Measurements from ENCODE around the gene ARMC9. TPM values are rescaled to one million over a fixed set of nuclear protein-coding genes. Genes with fewer than 3 reads are reported as not detected.
A peak's percentile ranks its signal among the peaks of the same experiment; 100 is the strongest.

The ARMC9 gene
- total RNA-seq, 1 donor from 2014 or later = 3.9 TPM

DNA sequence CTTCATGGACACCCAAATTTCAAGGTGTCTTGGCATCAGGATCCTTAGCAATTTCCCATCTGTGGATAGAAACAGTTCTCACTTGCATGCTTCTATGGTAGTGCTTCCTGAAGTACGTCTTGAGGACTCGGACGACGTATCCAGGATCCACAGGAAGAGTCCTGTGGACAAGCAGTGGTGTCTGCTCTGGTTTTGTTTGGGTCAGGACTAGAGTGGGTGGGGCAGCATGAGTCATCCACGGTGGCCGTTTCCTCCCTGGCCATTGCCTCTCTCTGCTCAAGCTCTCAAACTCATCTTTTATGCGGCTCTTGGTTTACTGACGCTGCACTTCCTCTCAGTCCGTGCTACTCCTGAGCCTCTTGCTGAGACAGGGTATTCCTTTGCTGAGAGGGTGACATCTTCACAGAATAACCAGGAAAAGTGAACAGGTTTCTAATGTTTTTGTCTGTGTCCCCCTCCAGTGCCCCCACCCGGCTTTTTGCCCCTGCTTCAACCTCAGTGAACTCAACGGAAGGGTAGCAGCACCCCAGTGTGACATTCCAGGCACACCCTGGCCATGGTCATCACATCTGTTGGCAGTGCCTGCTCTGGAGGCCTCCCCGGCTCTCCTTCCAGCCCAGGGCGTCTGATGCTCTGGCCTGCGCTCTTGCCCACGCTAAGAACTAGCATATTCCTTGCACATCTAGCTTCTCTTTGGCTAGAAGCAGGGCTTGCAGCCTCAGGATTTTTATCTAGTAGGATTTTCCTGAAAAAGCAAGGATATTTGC lies 62.2 kb downstream of the ARMC9 start:
- intact Hi-C loops (cut with DNase I) = no loop called here
- peak; percentile 47 for DNase-seq (ENCODE audit: low spot score)

DNA sequence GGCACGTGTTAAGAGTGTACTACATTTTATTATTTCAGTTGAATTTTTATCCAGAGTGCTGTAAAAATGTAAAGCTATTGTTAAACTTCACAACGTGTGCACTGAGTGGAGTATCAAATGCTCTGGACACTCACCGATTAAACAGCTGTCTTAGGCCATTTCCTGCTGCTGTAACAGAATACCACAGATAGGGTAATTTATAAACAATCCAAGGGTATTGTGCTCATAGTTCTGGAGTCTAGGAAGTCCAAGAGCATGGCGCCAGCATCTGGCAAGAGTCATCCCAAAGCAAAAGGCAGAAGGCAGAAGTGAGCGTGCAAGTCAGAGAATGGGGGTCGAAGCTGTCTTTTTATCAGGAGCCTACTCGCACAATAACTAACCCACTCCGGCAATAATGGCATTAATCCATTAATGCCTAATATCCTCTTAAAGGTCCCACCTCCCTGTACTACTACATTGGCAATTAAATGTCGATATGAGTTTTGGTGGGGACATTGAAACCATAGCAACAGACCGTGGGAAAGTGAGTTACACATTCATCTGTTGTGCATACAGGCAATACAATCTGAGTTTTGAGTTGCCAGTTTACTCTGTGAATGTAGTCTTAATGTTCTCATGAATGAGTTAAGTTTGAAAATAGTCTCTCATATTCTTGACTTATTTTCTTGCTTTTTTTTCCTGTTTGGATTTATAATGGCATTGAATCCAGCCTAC lies 64.8 kb downstream of the ARMC9 start:
- DNase-seq (ENCODE audit: low spot score) = no peak
- intact Hi-C loops (cut with DNase I) = no loop called here

DNA sequence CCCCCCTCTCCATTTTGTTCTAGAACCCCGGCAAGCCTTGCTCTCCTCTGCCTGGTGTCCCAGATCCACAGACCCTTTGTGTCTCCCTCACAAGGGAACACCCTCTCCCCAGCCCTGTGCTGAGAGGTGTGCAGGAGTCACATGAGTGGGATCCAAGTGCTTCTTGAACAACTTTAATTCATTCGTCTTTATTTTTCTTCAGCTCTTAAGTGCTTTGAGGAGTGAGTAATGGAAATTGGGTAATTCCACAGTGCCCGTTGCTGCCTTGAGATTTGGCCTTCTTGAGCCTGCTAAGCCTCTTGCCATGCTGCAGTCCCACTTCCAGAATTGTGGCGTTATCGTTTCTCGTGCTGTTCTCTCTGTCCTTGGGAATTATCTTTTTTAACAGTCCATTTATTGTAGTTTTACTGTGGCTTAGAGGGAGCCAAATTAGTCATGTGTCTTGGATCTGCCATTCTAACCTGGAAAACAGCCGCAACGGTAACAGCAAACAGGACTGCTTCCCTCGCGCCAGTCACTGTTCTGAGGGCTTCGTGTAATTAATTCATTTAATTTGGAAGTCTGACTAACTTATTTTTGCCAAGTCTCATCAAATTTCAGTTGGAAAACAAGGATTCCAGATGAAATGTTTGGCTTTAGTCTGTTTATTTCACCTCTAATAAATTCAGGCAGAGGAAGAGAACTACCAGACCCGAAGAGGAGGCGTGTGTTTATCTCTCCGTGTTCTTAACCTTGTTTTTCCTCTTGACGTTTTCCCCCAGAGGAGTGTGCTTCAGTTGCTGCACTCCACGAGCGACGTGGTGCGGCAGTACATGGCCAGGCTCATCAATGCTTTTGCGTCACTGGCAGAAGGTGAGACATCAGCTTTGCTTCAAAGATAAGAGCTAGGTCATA lies 72.0 kb downstream of the ARMC9 start:
- DNase-seq (ENCODE audit: low spot score) = peak; percentile 20
- intact Hi-C loops (cut with DNase I) = no loop called here

DNA sequence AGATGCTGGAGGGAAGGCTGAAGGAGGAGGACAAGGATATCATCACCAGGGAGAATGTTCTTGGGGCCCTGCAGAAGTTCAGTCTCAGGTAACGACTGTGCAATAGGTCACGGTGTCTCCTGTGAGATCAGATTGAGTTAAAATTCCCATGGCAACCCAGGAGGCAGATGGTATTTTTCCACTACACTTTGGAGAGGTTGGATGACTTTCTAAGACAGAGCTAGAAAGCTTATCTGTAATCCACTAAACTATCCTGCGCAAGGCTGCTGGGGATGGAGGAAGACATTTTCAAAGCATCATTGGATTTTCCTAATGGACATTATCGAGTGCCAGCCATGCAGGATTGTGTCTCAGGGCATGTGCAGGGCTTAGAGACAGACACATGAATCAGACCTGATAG lies 74.6 kb downstream of the ARMC9 start:
- intact Hi-C loops (cut with DNase I) = no loop called here
- DNase-seq (ENCODE audit: low spot score) = no peak

DNA sequence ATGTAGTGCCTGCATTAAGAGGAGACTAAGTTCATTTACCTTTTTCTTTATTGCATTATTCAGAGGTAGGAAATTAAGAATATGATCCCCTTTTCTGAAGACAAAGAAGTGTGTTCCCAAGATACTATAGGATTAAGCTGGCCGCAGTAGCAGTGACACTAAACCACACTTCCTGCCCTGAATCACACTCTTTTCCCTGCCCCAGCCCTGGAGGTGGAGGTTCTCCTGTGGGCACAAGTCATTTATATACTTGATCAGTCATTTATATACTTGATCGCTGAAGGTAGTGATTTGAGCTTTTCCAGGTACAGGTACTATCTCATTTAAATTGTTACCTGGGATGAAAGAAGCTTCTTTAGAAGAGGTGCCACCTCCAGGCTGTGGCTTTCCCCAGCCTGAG lies 78.6 kb downstream of the ARMC9 start:
- no peak for DNase-seq (ENCODE audit: low spot score)
- intact Hi-C loops (cut with DNase I) = no loop called here

DNA sequence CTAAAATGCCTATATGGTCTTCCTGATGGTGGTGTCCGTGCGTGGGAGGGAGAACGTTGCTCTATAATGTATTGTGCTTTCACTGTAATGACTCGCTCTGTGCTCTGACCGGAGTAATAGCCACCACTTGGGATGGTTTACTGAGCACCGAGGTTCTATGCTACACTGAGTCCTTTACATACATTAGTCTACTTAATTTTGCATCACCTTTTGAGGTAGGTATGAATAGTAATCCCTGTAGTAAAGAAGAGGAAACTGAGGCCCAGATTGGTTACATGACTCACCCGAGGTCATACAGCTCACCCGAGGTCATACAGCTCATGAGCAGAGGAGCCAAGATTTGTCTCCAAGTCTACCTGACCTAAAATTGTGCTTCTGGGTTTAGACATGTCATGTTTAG lies 79.5 kb downstream of the ARMC9 start:
- no peak for DNase-seq (ENCODE audit: low spot score)
- intact Hi-C loops (cut with DNase I) = no loop called here

DNA sequence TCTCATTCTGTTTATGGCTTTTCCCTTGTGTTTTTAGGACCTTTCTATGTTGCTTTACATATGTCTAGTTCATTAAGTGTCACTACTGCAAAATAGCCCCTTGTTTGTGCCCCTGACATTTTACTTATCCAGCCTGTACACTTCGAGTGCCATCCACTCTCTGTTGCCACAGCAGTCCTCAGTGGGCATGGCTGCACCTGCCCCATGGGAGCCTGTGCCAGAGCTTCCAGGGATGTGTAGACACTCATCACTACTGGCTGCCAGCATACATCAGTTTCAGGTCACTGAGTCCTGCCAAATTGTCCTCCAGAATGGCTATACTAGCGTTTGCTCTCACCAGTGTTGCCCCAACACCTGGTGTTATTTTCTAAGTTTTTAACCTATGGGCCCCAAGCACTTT lies 80.4 kb downstream of the ARMC9 start:
- no peak for DNase-seq (ENCODE audit: low spot score)
- intact Hi-C loops (cut with DNase I) = no loop called here

DNA sequence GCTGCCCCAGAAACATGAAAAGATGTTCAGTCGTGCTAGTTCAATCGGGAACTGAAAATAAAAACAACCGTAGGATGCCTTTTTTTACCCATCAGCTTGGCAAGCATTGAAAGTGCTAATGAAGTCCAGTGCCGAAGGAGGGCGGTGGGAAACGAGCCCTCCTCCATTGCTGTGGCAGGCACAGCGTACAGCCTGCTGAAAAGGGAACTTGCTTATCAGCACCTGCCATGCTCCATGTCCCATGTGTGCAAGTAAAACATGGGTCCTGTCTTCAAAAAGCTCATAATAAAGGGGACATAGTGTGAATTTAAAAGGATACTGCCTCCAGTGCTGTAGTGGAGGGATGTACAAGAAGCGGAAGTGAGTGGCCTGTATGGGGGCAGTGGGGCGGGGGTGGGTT lies 82.4 kb downstream of the ARMC9 start:
- no peak for DNase-seq (ENCODE audit: low spot score)
- intact Hi-C loops (cut with DNase I) = no loop called here

DNA sequence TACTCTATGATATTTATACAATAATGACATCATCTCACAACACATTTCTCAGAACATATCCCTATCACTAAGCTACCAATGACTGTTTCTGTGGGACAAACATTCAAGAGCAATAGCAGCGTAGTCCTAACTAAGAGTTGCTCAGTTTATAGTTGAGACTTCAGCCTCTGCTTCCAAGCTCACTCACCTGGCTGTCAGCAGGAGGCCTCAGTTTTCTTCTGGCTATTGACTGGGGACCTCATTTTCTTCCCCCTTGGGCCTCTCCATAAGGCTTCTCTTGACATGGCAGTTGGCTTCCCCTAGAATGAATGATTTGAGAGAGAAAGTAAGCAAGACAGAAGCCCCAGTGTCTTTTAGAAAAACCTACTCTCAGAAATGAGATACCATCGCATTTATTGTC lies 85.9 kb downstream of the ARMC9 start:
- intact Hi-C loops (cut with DNase I) = no loop called here

DNA sequence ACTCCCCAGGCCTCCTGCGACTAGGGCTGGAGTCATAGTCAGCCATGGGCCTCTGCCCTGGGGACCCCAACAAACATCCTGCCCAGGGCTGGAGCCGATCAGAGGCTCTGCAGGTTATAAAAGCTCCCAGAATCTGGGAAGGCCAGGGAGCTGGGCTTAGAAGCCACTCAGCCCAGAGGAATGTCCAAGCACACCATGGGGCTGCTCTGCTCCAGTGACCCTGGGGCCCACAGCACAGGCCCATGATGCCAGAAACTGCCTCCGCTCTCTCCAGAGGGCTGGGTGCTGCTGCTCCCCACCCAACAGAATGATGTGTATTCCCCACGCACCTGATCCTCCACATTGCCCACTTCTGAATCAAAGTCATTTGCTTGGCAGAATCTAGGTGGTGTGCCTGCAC lies 88.5 kb downstream of the ARMC9 start:
- no peak for DNase-seq (ENCODE audit: low spot score)
- intact Hi-C loops (cut with DNase I) = no loop called here

More for the DNA sequence above, 85.9 kb downstream of the ARMC9 start:
- DNase-seq (ENCODE audit: low spot score) = no peak

DNA sequence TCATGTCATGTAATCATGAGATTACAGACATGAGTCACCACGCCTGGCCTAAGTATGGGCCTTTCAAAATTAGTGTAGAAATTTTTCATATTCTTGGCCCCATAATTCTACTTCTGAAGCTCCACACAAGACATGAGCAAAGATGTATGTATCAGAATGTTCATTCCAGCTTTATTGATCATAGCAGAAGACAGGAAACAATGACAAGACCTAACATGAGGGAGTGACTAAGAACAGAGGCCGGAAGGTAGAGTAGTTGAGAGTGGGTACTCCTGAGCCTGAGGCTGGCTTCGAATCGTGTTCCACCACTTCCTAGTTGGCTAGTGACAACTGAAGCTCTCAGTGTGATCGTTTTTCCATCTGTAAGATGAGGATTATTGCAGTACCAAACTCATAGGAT lies 89.3 kb downstream of the ARMC9 start:
- DNase-seq (ENCODE audit: low spot score) = no peak
- intact Hi-C loops (cut with DNase I) = no loop called here

DNA sequence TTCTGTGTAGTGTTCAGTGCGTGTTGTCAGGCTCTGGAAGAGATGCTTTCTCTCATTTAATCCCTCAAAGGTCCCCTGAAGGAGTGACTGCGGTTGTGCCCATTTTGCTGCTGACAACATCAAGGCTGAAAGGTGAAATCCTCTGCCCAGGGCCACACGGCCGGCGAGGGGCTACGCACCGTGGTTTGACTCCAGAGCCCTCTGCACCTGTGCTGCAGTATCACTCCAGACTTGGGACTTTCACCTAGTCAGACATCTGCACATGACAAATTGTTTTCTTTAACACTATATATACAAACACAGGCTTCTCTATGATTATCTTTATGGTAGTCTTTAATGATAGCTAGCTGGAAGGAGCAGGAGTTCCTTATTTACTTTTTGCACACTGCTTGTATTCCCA lies 90.2 kb downstream of the ARMC9 start:
- intact Hi-C loops (cut with DNase I) = no loop called here
- no peak for DNase-seq (ENCODE audit: low spot score)

DNA sequence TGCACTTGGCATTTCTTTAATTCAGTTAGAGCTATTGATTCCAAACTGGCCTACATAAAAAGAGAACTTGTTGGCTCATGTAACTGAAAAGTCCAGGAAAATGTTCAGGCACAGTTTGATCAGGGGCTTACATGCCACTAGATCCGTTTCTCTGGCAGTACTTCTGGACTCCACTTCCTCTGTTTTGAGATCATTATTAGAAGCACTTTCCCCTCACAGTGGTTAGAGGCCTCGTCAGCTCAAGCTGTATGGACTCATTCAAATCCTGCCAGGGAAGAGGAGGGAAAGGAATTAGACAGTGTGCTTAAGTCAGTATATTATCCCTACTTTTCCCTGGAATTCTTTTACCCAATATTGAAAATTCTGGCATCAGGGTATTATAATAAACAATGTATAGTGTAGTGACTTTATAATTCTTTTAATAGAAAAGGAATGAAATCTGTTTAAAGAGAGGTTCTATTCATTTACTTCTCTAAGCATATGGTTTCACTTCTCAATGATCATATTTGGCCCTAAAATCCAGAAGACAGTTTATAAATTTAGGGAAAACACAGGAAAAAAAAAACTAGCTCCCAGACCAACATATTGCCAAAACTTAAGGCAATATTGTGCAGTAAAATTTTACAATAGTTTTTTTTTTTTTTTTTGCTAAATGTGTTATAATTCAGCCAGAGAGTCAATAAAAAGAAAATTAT lies 92.0 kb downstream of the ARMC9 start:
- DNase-seq (ENCODE audit: low spot score) = no peak
- intact Hi-C loops (cut with DNase I) = loop anchor here (5.0 kb wide), 1 partner anchor 58 kb away; no protein-coding TSS in a partner anchor

DNA sequence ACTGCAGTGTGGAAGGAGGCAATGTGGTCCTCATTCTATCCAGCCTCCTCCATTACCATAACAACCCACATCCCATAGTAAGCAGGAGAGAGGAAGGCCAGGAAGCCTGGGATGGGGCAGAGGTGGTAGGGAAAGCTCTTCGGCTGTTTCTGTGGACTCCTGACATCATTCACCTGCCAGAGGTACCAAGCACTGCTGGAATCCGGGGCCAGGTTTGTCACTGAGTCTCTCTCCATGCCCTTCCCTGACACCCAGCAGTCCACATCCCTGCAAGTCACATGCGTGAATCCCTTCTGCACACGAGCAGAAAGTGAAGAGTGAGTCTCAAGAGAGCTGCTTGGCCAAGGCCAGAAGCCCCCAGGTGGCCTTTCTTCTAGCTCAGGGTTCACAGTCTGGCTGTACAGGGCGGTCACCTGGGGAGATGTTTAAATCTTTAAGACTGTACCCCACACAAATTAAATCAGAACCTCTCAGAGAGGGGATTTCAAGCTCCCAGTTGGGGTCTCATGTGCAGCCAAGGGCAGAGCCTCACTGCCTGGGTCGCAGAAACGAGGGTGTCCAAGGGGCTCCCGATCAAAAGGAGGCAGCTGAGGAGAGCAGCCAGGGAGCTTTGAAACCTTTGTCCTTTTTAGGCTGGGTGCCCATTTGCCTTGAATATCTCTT lies 94.2 kb downstream of the ARMC9 start:
- DNase-seq (ENCODE audit: low spot score) = no peak
- intact Hi-C loops (cut with DNase I) = loop anchor here (5.0 kb wide), 1 partner anchor 60 kb away; no protein-coding TSS in a partner anchor

DNA sequence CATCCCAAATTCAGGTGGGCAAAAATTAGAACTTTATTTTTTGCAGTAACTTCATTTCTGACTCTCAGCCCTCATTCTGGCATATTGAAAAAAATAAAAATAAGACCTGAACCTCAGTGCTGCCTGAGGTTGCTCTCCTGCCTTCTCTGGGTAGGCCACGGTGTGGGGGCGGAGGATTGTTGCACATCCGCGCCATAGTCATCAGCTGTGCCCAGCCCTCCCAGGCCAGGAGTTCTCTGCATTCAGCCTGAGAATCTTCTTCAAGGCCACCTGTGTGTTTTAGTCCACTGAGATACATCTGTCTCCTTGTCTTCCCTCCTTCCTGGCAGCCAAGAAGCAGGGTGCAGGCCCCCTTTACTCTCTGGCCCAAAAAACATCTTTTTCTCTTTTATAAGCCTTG lies 94.7 kb downstream of the ARMC9 start:
- intact Hi-C loops (cut with DNase I) = loop anchor here (5.0 kb wide), 1 partner anchor 61 kb away; no protein-coding TSS in a partner anchor
- DNase-seq (ENCODE audit: low spot score) = no peak

DNA sequence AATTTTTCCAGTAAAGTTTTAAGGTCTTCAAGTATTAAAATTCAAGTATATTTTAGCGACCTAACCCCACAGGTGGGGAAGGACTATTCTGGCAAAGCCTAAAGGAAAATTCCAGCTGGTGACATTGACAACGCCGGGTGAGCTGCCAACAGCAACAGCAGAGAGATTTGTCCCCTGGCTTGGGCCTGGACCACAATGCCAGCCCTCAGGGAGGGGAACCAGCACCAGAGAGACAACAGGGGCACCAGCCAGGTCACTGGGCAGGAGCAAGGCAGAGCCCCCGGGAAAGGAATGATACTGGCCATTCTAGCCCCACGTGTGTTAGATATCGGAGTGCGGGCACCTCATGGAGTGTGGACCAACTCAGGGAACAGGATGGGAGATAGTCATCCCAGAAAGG lies 95.7 kb downstream of the ARMC9 start:
- no peak for DNase-seq (ENCODE audit: low spot score)
- intact Hi-C loops (cut with DNase I) = loop anchor here (2.0 to 5.0 kb wide), 2 partner anchors 62 to 109 kb away; no protein-coding TSS in a partner anchor

DNA sequence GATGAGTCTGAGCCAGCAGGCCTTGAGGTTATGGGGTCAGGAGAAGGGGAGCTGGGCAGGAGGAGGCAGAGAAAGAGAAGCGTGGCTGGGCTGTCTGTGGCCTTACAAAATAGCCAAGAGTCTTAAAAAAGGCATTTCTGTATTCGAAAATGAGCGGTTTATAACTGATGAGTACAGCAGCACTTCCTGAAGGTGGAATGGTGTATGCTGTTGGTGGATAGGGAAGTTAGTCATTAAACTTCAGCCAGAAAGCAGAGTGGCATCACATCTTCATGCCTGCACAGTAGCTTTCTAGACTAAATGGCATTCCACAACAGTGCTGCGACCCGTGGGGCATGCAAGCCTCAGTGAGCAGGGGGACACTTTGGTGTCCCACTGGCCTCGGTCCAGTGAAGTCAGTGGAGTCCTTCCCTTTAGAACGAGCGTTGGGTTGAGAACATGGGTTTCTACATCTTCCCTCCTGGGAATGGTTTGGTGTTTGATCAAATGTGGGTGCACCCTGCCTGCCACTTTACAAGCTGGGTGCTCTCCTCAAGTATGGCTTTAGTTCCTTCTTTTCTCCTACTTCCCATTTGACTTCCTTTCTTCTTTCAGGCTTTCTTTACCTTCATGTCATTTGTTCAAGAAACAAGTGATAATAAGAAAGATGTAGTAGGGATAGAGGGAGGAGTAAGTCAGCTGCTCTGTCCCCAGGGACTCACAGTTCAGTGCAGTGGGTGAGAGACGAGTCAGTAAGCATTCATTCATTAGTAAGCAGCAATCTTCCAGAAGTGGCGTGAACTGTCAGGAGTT lies 96.3 kb downstream of the ARMC9 start:
- intact Hi-C loops (cut with DNase I) = loop anchor here (2.0 to 5.0 kb wide), 4 partner anchors 47 to 108 kb away; no protein-coding TSS in a partner anchor
- no peak for DNase-seq (ENCODE audit: low spot score)

DNA sequence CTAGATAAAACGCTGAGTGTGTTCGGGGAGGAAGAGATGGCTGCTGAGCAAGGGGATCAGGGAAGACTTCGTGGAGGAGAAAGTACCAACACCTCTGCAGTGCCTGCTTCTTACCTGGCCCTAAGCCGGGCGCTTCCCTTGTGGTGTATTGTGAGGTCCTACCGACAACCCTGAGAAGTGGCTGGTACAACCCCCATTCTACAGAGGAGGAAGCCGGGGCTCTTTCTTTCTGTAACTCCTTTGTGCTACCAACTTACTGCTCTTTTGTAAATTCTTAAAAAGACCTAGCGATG lies 96.9 kb downstream of the ARMC9 start:
- intact Hi-C loops (cut with DNase I) = loop anchor here (2.0 to 5.0 kb wide), 3 partner anchors 48 to 107 kb away; no protein-coding TSS in a partner anchor
- DNase-seq (ENCODE audit: low spot score) = no peak

Data from cardiac septum (tissue), 1 donor.